GM12865 (cell line): ENCODE results near the gene AKAP13.
"Not testable (repeated sequence)": the region's sequence is repeated elsewhere in the genome, so short reads cannot be mapped to it uniquely, and the experiment has no call there.

Experiments used
- DNase-seq: peaks from one replicate; pipeline ENCODE4 v3.0.0; 2010; ENCODE audit warnings: low read depth
- H3K4me3 ChIP-seq: 2 replicates; pipeline ENCODE4 v1.5.1; 2011; ENCODE audit warnings: mild to moderate bottlenecking, low read depth, low read length, control low read depth
- TF ChIP-seq, protein P1 (sequence below): IDR thresholded peaks from 2 replicates; pipeline ENCODE4 v1.5.1; 2011; ENCODE audit warnings: low read length, control low read depth, low read depth, inconsistent platforms; ENCODE audit not compliant: insufficient read depth; ENCODE audit errors: missing control alignments

The AKAP13 gene

GRCh38 chr15:85485956-85486567 is 105.7 kb downstream of the AKAP13 start:
- TF ChIP-seq, protein P1, sequence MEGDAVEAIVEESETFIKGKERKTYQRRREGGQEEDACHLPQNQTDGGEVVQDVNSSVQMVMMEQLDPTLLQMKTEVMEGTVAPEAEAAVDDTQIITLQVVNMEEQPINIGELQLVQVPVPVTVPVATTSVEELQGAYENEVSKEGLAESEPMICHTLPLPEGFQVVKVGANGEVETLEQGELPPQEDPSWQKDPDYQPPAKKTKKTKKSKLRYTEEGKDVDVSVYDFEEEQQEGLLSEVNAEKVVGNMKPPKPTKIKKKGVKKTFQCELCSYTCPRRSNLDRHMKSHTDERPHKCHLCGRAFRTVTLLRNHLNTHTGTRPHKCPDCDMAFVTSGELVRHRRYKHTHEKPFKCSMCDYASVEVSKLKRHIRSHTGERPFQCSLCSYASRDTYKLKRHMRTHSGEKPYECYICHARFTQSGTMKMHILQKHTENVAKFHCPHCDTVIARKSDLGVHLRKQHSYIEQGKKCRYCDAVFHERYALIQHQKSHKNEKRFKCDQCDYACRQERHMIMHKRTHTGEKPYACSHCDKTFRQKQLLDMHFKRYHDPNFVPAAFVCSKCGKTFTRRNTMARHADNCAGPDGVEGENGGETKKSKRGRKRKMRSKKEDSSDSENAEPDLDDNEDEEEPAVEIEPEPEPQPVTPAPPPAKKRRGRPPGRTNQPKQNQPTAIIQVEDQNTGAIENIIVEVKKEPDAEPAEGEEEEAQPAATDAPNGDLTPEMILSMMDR: peak; percentile 79
- no peak overlapping the region for H3K4me3 ChIP-seq
- DNase-seq: peak; percentile 88

DNA sequence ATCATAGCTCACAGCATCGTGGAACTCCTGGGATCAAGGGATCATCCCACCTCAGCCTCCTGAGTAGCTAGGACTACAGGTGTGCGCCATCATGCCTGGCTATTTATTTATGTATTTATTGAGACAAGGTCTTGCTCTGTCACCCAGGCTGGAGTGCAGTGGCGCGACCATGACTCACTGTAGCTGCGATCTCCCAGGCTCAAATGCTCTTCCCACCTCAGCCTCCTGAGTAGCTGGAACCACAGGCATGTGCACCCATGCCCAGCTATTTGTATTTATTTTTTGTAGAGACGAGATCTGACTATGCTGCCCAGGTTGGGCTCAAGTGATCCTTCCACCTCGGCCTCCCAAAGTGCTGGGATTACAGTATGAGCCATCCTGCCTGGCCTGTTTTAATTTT is 107.4 kb downstream of the AKAP13 start:
- DNase-seq, H3K4me3 ChIP-seq: not testable (repeated sequence)

GRCh38 chr15:85488997-85489396 is 108.6 kb downstream of the AKAP13 start:
- DNase-seq: no peak
- TF ChIP-seq, protein P1: no peak
- no peak overlapping the region for H3K4me3 ChIP-seq

- DNase-seq: no peak
- H3K4me3 ChIP-seq: no peak overlapping the region
- TF ChIP-seq, protein P1: no peak
These were observed 109.5 kb downstream of the AKAP13 start for GRCh38 chr15:85489773-85490493.

GRCh38 chr15:85490856-85491255 is 110.5 kb downstream of the AKAP13 start:
- no peak for DNase-seq
- TF ChIP-seq, protein P1: no peak

DNA sequence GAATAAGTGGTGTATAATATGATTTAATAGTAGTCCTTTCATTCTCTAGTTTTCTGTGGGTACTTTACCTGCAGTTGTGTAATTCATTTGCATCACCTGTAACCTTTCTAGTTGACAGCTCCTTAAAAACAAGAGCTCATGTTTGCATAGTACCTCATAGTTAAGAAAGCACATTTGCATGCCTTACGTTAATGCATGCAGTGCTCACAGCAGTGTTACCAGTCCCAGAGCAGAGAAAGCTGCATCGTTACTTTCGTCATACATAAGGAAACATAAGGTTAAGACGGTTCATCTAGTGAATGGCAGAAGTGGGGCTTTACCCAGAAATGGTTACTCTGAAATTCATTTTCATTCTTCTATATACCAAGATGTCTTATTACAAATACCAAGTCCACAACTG is 111.3 kb downstream of the AKAP13 start:
- TF ChIP-seq, protein P1: no peak
- DNase-seq: no peak
- H3K4me3 ChIP-seq: no peak overlapping the region

More at GRCh38 chr15:85490856-85491255, 110.5 kb downstream of the AKAP13 start:
- no peak overlapping the region for H3K4me3 ChIP-seq

GRCh38 chr15:85492406-85492805 is 112.0 kb downstream of the AKAP13 start:
- TF ChIP-seq, protein P1: no peak
- no peak for DNase-seq
- no peak overlapping the region for H3K4me3 ChIP-seq
